ENCODE data around the gene PPIB.
"Not testable (repeated sequence)": the region's sequence is repeated elsewhere in the genome, so short reads cannot be mapped to it uniquely, and the experiment has no call there.

PPIB gene

DNA sequence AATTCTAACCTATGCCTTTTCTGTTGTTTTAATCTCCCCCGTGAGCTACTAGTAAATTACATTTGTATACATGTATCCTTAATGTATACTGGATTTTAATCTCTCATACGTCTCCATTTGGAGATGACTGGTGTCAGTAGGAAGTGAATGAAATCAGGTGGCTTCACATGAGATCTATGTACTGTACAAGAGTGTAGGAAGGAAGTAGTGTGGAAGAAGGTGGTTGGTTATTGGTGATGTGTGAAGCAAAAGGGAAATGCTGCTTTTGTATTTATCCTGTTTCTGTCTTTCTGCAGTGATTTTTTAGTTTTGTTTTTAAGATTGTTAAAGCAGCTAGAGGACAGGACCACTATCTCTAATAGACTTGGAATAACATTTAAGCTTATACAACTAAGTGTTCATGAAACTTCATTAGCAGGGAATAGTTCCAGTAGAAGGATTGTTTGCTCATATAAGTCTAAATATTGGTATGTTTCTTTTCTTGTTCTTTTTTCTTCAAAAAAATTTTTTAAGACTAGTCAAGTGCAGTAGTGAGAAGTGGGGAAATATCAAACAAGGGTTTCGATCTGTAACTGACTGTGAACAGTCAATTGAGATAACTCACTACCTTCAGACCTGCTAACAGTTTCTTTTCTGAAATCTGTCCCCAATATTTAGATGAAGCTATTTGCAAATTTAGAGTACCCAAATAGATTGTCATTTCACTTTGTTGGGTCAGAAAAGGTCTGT, 51.7 kb downstream of the PPIB start:
- DNase-seq (ENCODE audit: low read depth) = no peak
- in situ Hi-C loops (cut with HindIII; ENCODE audit: low sequenced_read_pairs) = no loop called here
- no peak overlapping the region for H3K4me3 ChIP-seq (ENCODE audit: low read depth, low read length)
- no peak for TF ChIP-seq CTCF (IDR thresholded peaks at IDR 0.05; ENCODE audit: low read depth, low read length, missing control alignments)

DNA sequence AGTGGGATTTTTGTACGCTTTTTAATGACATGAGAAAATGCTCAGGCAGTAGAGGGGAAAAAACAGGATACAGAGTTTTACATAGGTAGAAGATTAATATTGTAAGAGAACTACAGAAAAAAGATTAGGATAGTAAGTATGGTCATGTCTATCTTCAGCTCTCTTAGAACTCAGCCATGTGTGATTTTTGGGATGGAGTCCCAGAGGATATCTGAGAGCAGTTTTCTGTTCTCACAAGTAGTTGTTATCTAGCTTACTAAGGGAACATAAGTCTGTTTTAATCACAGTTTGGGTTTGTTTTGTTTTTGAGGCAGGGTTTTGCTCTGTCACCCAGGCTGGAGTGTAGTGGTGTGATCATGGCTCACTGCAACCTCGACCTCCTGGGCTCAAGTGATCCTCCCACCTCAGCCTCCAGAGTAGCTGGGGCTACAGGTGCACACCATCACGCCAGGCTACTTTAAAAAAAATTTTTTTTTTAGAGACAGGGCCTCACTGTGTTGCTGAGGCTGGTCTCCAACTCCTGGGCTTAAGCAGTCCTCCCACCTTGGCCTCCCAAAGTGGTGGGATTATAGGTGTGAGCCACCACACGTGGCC, 52.6 kb downstream of the PPIB start:
- in situ Hi-C loops (cut with HindIII; ENCODE audit: low sequenced_read_pairs); DNase-seq (ENCODE audit: low read depth); H3K4me3 ChIP-seq (ENCODE audit: low read depth, low read length): not testable (repeated sequence)

DNA sequence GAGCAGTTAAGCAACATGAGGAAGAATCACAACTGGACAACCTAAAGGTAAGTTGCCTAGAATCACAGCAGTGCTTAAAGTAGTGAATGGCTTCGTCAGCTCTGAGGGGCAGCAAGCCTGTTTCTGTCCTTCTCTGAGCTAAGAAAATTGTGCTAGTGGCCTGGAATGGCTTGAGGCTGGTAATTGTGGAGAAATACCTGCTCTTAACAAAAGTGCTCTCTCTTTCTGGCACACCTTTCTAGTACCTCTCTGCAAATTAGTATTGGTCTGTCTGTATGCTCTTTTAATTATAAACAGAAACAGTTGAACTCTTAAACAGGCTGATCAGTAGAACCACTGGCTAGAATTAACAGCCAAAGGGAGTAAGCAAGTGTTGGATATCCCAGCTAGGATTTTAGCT, 55.5 kb downstream of the PPIB start:
- DNase-seq (ENCODE audit: low read depth) = no peak
- TF ChIP-seq CTCF (IDR thresholded peaks at IDR 0.05; ENCODE audit: low read depth, low read length, missing control alignments) = no peak
- in situ Hi-C loops (cut with HindIII; ENCODE audit: low sequenced_read_pairs) = no loop called here
- no peak overlapping the region for H3K4me3 ChIP-seq (ENCODE audit: low read depth, low read length)

All from astrocyte of the cerebellum (primary cell).